H1 (cell line): ENCODE measurements around the gene IL17D. TPM values are rescaled to one million over a fixed set of nuclear protein-coding genes. Genes with fewer than 3 reads are reported as not detected.
"Not testable (repeated sequence)": the region's sequence is repeated elsewhere in the genome, so short reads cannot be mapped to it uniquely, and the experiment has no call there.

Source experiments
- CTCF ChIA-PET: fragments of 300-600 bp; sonication (Branson Sonifier 250); formaldehyde crosslinking; loops from one replicate; lab custom pipeline; 2021; ENCODE audit not compliant: partially characterized antibody; lab: Charles Lee
- POLR2A ChIA-PET: fragments of 300-600 bp; sonication (Branson Sonifier 250); formaldehyde crosslinking; loops from one replicate; lab custom pipeline; 2021; ENCODE audit warnings: inconsistent platforms; ENCODE audit not compliant: partially characterized antibody; lab: Charles Lee
- DNase-seq, 2 experiments: peaks; one replicate each; pipeline versions ENCODE4 v3.0.0 to v3.0.0-alpha.2; 2010 to 2022; ENCODE audit warnings: low spot score in 2 of 2, low read depth in 1 of 2, mixed read lengths in 1 of 2
- FAIRE-seq: peaks from 2 replicates; lab custom pipeline; 2011; peaks lifted over from hg19 to GRCh38; lab: Jason Lieb, UNC
- H2AFZ ChIP-seq: 2 replicates; pipeline ENCODE4 v1.8.1; 2012; ENCODE audit warnings: low read length, inconsistent platforms
- H2AK5ac ChIP-seq: 2 replicates; pipeline ENCODE4 v1.6.1; 2013; ENCODE audit warnings: low read depth, low read length
- H2BK120ac ChIP-seq: replicated peaks from 2 replicates; pipeline ENCODE3; 2013; ENCODE audit warnings: low read depth, low read length, inconsistent platforms
- H2BK12ac ChIP-seq: 2 replicates; pipeline ENCODE4 v1.6.1; 2013; ENCODE audit warnings: low read depth, low read length
- H2BK15ac ChIP-seq: 2 replicates; pipeline ENCODE4 v1.6.1; 2013; ENCODE audit warnings: low read length
- H2BK20ac ChIP-seq: 2 replicates; pipeline ENCODE4 v1.6.1; 2013; ENCODE audit warnings: low read length
- H2BK5ac ChIP-seq: 2 replicates; pipeline ENCODE4 v1.6.1; 2013; ENCODE audit warnings: low read depth, low read length
- H3K14ac ChIP-seq: 2 replicates; pipeline ENCODE4 v1.6.1; 2013; ENCODE audit warnings: inconsistent platforms; ENCODE audit not compliant: insufficient read length
- H3K18ac ChIP-seq: 2 replicates; pipeline ENCODE4 v1.6.1; 2013; ENCODE audit warnings: low read length; ENCODE audit errors: extremely low read depth
- H3K23ac ChIP-seq: 2 replicates; pipeline ENCODE4 v1.6.1; 2013; ENCODE audit warnings: inconsistent platforms; ENCODE audit not compliant: insufficient read length
- H3K23me2 ChIP-seq: 2 replicates; pipeline ENCODE4 v1.6.1; 2013; ENCODE audit warnings: low read depth, low read length
- H3K27ac ChIP-seq: 2 replicates; pipeline ENCODE4 v1.6.1; 2011; ENCODE audit warnings: low read depth, low read length, inconsistent platforms
- H3K27me3 ChIP-seq, 4 experiments: replicated peaks in 1 of 4; 1 replicate in 1 of 4; 2 replicates in 3 of 4; pipeline versions ENCODE4 v1.6.1 to v1.8.1; 2011 to 2013; ENCODE audit warnings: low read length in 3 of 4, mild to moderate bottlenecking in 3 of 4, inconsistent platforms in 2 of 4, mixed read lengths in 2 of 4, moderate library complexity in 1 of 4; ENCODE audit not compliant: control insufficient read depth in 3 of 4, insufficient read depth in 3 of 4; ENCODE audit errors: extremely low read depth in 1 of 4
- H3K36me3 ChIP-seq, 4 experiments: 2 replicates each; pipeline versions ENCODE4 v1.6.1 to v1.8.1; 2011 to 2013; ENCODE audit warnings: mild to moderate bottlenecking in 4 of 4, low read length in 3 of 4, moderate library complexity in 2 of 4, control low read depth in 1 of 4, inconsistent platforms in 1 of 4; ENCODE audit not compliant: insufficient read depth in 4 of 4, control insufficient read depth in 2 of 4
- H3K4ac ChIP-seq: replicated peaks from 2 replicates; pipeline ENCODE3; 2013; ENCODE audit warnings: low read length, low read depth, mixed read lengths, inconsistent platforms; ENCODE audit not compliant: insufficient read length
- H3K4me1 ChIP-seq, 4 experiments: replicated peaks in 1 of 4; 1 replicate in 1 of 4; 2 replicates in 3 of 4; pipeline versions ENCODE4 v1.6.1 to v1.8.1; 2011 to 2013; ENCODE audit warnings: low read length in 3 of 4, inconsistent platforms in 2 of 4, mixed read lengths in 1 of 4; ENCODE audit not compliant: insufficient read depth in 4 of 4, control insufficient read depth in 3 of 4
- H3K4me2 ChIP-seq, 2 experiments: 2 replicates each; pipeline versions ENCODE4 v1.6.1 to v1.8.1; 2011 to 2013; ENCODE audit warnings: low read depth in 2 of 2, low read length in 2 of 2, control low read depth in 1 of 2, inconsistent platforms in 1 of 2, mild to moderate bottlenecking in 1 of 2; ENCODE audit not compliant: insufficient read depth in 1 of 2
- H3K4me3 ChIP-seq, 4 experiments: fragments of 200-600, 300-600 bp in 1 of 4; sonication (generic), shearing (Covaris generic), sonication (Bioruptor Twin) in 1 of 4; 2 replicates each; pipeline versions ENCODE4 v1.5.1 to v1.8.1; 2011 to 2016; ENCODE audit warnings: low read length in 4 of 4, low read depth in 3 of 4, control low read depth in 2 of 4, inconsistent platforms in 2 of 4, mild to moderate bottlenecking in 2 of 4, mixed read lengths in 1 of 4, moderate library complexity in 1 of 4; ENCODE audit not compliant: insufficient read depth in 2 of 4; ENCODE audit errors: extremely low read depth in 1 of 4
- H3K56ac ChIP-seq: replicated peaks from 2 replicates; pipeline ENCODE3; 2013; ENCODE audit warnings: low read depth, mild to moderate bottlenecking, mixed read lengths, low read length, inconsistent platforms; ENCODE audit not compliant: insufficient read length
- H3K79me1 ChIP-seq: 2 replicates; pipeline ENCODE4 v1.6.1; 2013; ENCODE audit warnings: low read depth, low read length, control low read depth
- H3K79me2 ChIP-seq, 2 experiments: 2 replicates each; pipeline versions ENCODE4 v1.6.1 to v1.8.1; 2012 to 2013; ENCODE audit warnings: low read length in 2 of 2, mild to moderate bottlenecking in 2 of 2, inconsistent platforms in 1 of 2; ENCODE audit not compliant: insufficient read depth in 2 of 2, control insufficient read depth in 1 of 2
- H3K9ac ChIP-seq, 4 experiments: replicated peaks in 1 of 4; 1 replicate in 1 of 4; 2 replicates in 3 of 4; pipeline versions ENCODE4 v1.6.1 to v1.8.1; 2011 to 2013; ENCODE audit warnings: low read depth in 3 of 4, low read length in 3 of 4, control low read depth in 2 of 4, mild to moderate bottlenecking in 2 of 4, moderate library complexity in 2 of 4, inconsistent platforms in 1 of 4; ENCODE audit errors: extremely low read depth in 1 of 4
- H3K9me3 ChIP-seq, 2 experiments: 2 replicates each; pipeline versions ENCODE4 v1.6.1 to v1.8.1; 2012 to 2013; ENCODE audit warnings: mild to moderate bottlenecking in 2 of 2, moderate library complexity in 2 of 2, control low read depth in 1 of 2, inconsistent platforms in 1 of 2, low read depth in 1 of 2, low read length in 1 of 2, mixed read lengths in 1 of 2; ENCODE audit not compliant: insufficient read depth in 2 of 2
- H4K20me1 ChIP-seq, 2 experiments: replicated peaks in 1 of 2; 2 replicates each; pipeline versions ENCODE3 to v1.8.1; 2011 to 2013; ENCODE audit warnings: inconsistent platforms in 2 of 2, low read length in 2 of 2, mild to moderate bottlenecking in 1 of 2; ENCODE audit not compliant: insufficient read depth in 2 of 2, control insufficient read depth in 1 of 2
- H4K5ac ChIP-seq: 2 replicates; pipeline ENCODE4 v1.6.1; 2013; ENCODE audit warnings: low read length, low read depth, mixed read lengths, inconsistent platforms; ENCODE audit not compliant: insufficient read length
- H4K8ac ChIP-seq: 2 replicates; pipeline ENCODE4 v1.8.0; 2013; ENCODE audit warnings: mild to moderate bottlenecking, moderate library complexity, low read length, inconsistent platforms; ENCODE audit not compliant: insufficient read depth; ENCODE audit errors: extremely low read depth
- H4K91ac ChIP-seq: replicated peaks from 2 replicates; pipeline ENCODE3; 2013; ENCODE audit warnings: low read length, mixed read lengths, inconsistent platforms; ENCODE audit not compliant: insufficient read length
- WGBS, 2 experiments: shearing (Covaris generic) in 1 of 2; methylation state at CpG; one replicate each; pipeline versions ENCODE4 v1.1.6 to v1.1.7; 2013 to 2015; ENCODE audit warnings: low lambda C conversion rate in 2 of 2, mixed read lengths in 2 of 2, inconsistent platforms in 1 of 2, low coverage in 1 of 2, missing lambda C conversion rate in 1 of 2; ENCODE audit not compliant: insufficient replicate concordance in 2 of 2, insufficient coverage in 1 of 2, insufficient read length in 1 of 2; ENCODE audit errors: extremely low coverage in 1 of 2, missing lambda C conversion rate in 1 of 2; 5-methylcytosine and 5-hydroxymethylcytosine counted together
- polyA plus RNA-seq, 7 experiments: library from polyadenylated mRNA; depleted of rRNA in 3 of 7; stranded (reverse) in 5 of 7; unstranded in 2 of 7; fragments of >200 nt in 5 of 7; fragments of 200-250 nt in 2 of 7; gene quantifications; 1 replicate in 5 of 7; 2 replicates in 1 of 7; 4 replicates in 1 of 7; pipeline versions ENCODE4 v1.2.1 to v1.2.3, GENCODE V29; 2011 to 2013; ENCODE audit warnings: missing spikeins in 2 of 7, mixed read lengths in 2 of 7
- total RNA-seq: library from RNA; stranded (reverse); fragmentation: NEBNext Ultra II Directional; extraction: Animal tissue kit (Norgen Biotek cat#: 25700); gene quantifications from 2 replicates; pipeline ENCODE4 v1.2.1, GENCODE V29; 2021

Gene IL17D
- total and polyA plus RNA-seq, 2 of the 8 experiments (the other 6 are each of a cell fraction or from before 2014, with no cell fraction given): 0.56 to 0.59 TPM

DNA sequence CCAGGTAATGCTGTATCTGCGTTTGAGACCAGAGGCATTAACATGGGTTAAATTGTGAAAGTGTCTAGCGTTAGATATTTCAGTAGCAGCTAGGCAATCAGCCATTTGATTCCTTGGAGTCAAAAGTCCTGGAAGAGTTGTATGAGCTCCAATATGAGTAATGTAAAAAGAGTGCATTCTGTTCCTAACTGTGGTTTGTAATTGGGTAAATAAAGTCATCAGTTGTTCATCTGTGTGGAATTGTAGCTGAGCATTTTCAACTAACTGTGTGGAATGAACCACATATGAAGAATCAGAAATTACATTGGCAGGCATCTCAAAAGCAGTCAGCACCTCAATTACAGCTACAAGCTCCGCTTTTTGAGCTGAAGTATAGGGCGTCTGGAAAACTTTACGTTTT, 22.0 kb upstream of the IL17D start:
- CTCF ChIA-PET: interaction anchor here (0.9 kb wide), 1 partner anchor 22 kb away, joined by 3 read pairs; the partner anchor contains the start of gene IL17D

More for the DNA sequence above, 22.0 kb upstream of the IL17D start:
- H3K79me1 ChIP-seq, H4K5ac ChIP-seq, DNase-seq, H3K18ac ChIP-seq, H2BK15ac ChIP-seq, H2BK120ac ChIP-seq, H3K56ac ChIP-seq, H3K9ac ChIP-seq, H4K91ac ChIP-seq, H3K4me1 ChIP-seq, H3K14ac ChIP-seq, H3K79me2 ChIP-seq, H3K36me3 ChIP-seq, H2BK12ac ChIP-seq, H4K8ac ChIP-seq, H2AK5ac ChIP-seq, H3K23me2 ChIP-seq, H3K4me3 ChIP-seq, H3K27me3 ChIP-seq, H3K4me2 ChIP-seq, FAIRE-seq, POLR2A ChIA-PET, H2BK5ac ChIP-seq, H3K23ac ChIP-seq, H2AFZ ChIP-seq, H4K20me1 ChIP-seq, H3K4ac ChIP-seq, H3K27ac ChIP-seq, H2BK20ac ChIP-seq, H3K9me3 ChIP-seq: not testable (repeated sequence)
- 70% methylated on average over 5 of the region's 5 CpGs; no CpG with 5 or more reads in 1 of the 2 experiments for WGBS, 2 experiments
